ENCODE data around the gene CCDC71L. TPM values are rescaled to one million over a fixed set of nuclear protein-coding genes. Genes with fewer than 3 reads are reported as not detected.

Gene CCDC71L
- total and polyA plus RNA-seq, 8 donors = 1.3 to 92.7 (median 11.4) TPM

DNA sequence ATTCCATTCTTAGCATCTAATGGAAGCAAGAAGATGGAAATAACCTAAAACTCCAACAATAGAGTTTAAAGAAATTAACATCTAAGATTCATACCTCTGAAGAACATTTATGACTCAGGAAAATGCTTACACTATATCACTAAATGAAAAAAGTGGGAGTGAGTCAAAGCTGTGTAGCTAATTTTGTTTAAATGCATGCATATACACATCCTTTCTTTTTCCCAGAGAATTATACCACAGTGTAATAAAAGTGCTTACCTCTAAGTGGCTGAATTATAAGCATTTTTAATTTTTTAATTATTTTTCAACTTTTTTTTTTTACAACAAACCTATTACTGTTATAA, 44.3 kb downstream of the CCDC71L start:
- Histone ChIP-seq H3K4me3 (no peak overlapping the region), H3K4me1 (no peaks in the 10 kb centered on the region), H3K9me3 (peaks cover 0 to 9% (median 6%) of the 10 kb centered on the region in 4 donors), H3K36me3 (no peaks in the 10 kb centered on the region), H3K27ac (no peak overlapping the region), H3K27me3 (no peaks in the 10 kb centered on the region)
- intact Hi-C loops (cut with DNase I; ENCODE audit: low total_unique reads) = no loop called here
- no peak for DNase-seq
- TF ChIP-seq POLR2AphosphoS5 (IDR thresholded peaks at IDR 0.05) = no peak
- TF ChIP-seq EP300 (IDR thresholded peaks at IDR 0.05) = no peak
- no peak for TF ChIP-seq CTCF (IDR thresholded peaks at IDR 0.05)
- no peak for TF ChIP-seq POLR2A (IDR thresholded peaks at IDR 0.05)

GRCh38 chr7:106615808-106616707, 44.9 kb downstream of the CCDC71L start:
- DNase-seq = no peak
- peaks cover 0 to 7% (median 3%) of the 10 kb centered on the region in 4 donors for H3K9me3 ChIP-seq
- no peaks in the 10 kb centered on the region for H3K4me1 ChIP-seq
- TF ChIP-seq EP300 (IDR thresholded peaks at IDR 0.05) (no peak), CTCF (IDR thresholded peaks at IDR 0.05) (no peak), POLR2AphosphoS5 (IDR thresholded peaks at IDR 0.05) (no peak), POLR2A (IDR thresholded peaks at IDR 0.05) (no peak)
- WGBS, 5 donors = 91 to 94% (median 94%) methylated on average over 3 of the region's 3 CpGs
- H3K4me3 ChIP-seq = no peak overlapping the region
- H3K27me3 ChIP-seq = no peaks in the 10 kb centered on the region
- no peaks in the 10 kb centered on the region for H3K36me3 ChIP-seq
- intact Hi-C loops (cut with DNase I; ENCODE audit: low total_unique reads) = no loop called here
- no peak overlapping the region for H3K27ac ChIP-seq

DNA sequence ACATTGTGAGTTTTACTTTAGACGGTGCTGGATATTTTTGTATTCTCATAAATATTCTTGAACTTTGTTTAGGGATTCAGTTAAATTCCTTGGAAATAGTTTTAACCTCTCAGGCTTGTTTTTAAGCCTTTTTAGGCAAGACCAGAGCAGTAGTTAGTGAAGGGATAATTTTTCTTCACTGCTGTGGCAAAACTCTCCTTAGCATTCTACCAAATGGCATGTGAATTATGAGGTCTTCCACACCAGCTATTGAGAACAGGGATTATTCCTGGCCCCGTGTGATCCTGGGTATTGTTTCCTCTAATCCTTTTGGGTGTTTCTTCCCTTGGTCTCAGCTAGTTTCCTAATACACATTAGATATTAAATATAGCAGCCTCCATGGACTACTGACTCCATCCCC, 46.2 kb downstream of the CCDC71L start:
- no peak for TF ChIP-seq EP300 (IDR thresholded peaks at IDR 0.05)
- TF ChIP-seq CTCF (IDR thresholded peaks at IDR 0.05) = no peak
- TF ChIP-seq POLR2A (IDR thresholded peaks at IDR 0.05) = no peak
- TF ChIP-seq POLR2AphosphoS5 (IDR thresholded peaks at IDR 0.05) = no peak
- 60 to 74% (median 64%) methylated on average over 2 of the region's 2 CpGs for WGBS, 5 donors
- peak overlapping the region in 1 of 5 donors; percentile 1 for H3K27ac ChIP-seq
- no peaks in the 10 kb centered on the region for H3K36me3 ChIP-seq
- peaks cover 0 to 7% (median 3%) of the 10 kb centered on the region in 4 donors for H3K9me3 ChIP-seq
- intact Hi-C loops (cut with DNase I; ENCODE audit: low total_unique reads) = no loop called here
- no peaks in the 10 kb centered on the region for H3K4me1 ChIP-seq
- no peaks in the 10 kb centered on the region for H3K27me3 ChIP-seq
- no peak for DNase-seq
- H3K4me3 ChIP-seq = no peak overlapping the region

GRCh38 chr7:106613848-106614560, 47.0 kb downstream of the CCDC71L start:
- H3K4me1 ChIP-seq = no peaks in the 10 kb centered on the region
- H3K36me3 ChIP-seq = no peaks in the 10 kb centered on the region
- DNase-seq = no peak
- intact Hi-C loops (cut with DNase I; ENCODE audit: low total_unique reads) = no loop called here
- TF ChIP-seq POLR2A (IDR thresholded peaks at IDR 0.05) = no peak
- no peak for TF ChIP-seq POLR2AphosphoS5 (IDR thresholded peaks at IDR 0.05)
- TF ChIP-seq CTCF (IDR thresholded peaks at IDR 0.05) = no peak
- TF ChIP-seq EP300 (IDR thresholded peaks at IDR 0.05) = no peak
- H3K9me3 ChIP-seq = peaks cover 0 to 7% (median 3%) of the 10 kb centered on the region in 4 donors
- H3K27me3 ChIP-seq = no peaks in the 10 kb centered on the region
- H3K27ac ChIP-seq = no peak overlapping the region
- H3K4me3 ChIP-seq = no peak overlapping the region
